GM13976 (cell line): ENCODE data around the gene CCDC88B.

Experiments
- DNase-seq: peaks from one replicate; pipeline ENCODE4 v3.0.0; 2012; ENCODE audit warnings: low spot score
- in situ Hi-C: fragments of 300-500 bp; cut with MboI; formaldehyde crosslinking; loops from one replicate; pipeline ENCODE4 v1.12.0; 2022; ENCODE audit warnings: low sequenced_read_pairs, mixed read lengths, inconsistent platforms; ENCODE audit not compliant: unreplicated experiment
- TF ChIP-seq, protein P1 (sequence below): IDR thresholded peaks from 2 replicates; pipeline ENCODE4 v1.5.1; 2012; ENCODE audit warnings: borderline replicate concordance, mild to moderate bottlenecking; ENCODE audit not compliant: insufficient read depth; ENCODE audit errors: extremely low read depth, missing control alignments, control extremely low read depth

The CCDC88B gene

DNA sequence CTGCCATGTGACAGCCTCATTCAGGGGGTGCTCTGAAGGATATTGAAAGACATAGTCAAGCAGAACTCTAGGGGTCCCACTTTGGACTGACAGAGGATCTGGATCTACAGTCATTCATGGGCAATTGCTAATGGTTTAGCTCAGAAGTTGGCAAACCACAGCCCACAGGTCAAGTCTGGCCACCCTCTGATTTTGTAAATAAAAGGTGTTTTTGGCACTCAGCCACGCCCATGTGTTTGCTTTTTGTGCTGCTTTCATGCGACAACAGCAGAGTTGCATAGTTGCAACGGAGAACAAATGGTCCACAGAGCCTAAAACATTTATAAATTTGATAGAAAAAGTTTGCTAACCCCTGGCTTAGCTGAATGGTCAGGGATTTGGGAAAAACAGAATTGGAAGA is 60.7 kb downstream of the CCDC88B start:
- TF ChIP-seq, protein P1, sequence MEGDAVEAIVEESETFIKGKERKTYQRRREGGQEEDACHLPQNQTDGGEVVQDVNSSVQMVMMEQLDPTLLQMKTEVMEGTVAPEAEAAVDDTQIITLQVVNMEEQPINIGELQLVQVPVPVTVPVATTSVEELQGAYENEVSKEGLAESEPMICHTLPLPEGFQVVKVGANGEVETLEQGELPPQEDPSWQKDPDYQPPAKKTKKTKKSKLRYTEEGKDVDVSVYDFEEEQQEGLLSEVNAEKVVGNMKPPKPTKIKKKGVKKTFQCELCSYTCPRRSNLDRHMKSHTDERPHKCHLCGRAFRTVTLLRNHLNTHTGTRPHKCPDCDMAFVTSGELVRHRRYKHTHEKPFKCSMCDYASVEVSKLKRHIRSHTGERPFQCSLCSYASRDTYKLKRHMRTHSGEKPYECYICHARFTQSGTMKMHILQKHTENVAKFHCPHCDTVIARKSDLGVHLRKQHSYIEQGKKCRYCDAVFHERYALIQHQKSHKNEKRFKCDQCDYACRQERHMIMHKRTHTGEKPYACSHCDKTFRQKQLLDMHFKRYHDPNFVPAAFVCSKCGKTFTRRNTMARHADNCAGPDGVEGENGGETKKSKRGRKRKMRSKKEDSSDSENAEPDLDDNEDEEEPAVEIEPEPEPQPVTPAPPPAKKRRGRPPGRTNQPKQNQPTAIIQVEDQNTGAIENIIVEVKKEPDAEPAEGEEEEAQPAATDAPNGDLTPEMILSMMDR = no peak
- no peak for DNase-seq
- in situ Hi-C loops = no loop called here

DNA sequence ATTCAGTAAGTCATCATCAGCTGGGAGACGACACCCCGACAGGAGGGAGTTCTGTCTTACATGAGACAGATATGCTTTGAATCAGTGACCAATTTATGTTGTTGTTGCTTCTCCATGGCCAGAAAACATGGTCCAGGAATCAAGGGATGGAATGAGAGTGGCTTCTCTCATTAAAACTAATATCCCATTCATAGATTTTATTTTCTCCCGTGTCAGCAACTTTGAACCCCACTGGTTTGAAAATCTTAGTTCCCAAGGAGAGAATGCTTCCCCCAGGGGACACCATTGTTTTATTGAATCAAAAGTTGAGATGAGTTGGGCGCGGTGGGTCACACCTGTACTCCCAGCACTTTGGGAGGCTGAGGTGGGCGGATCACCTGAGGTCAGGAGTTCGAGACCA is 61.8 kb downstream of the CCDC88B start:
- DNase-seq = no peak
- in situ Hi-C loops = no loop called here
- TF ChIP-seq, protein P1 = no peak

DNA sequence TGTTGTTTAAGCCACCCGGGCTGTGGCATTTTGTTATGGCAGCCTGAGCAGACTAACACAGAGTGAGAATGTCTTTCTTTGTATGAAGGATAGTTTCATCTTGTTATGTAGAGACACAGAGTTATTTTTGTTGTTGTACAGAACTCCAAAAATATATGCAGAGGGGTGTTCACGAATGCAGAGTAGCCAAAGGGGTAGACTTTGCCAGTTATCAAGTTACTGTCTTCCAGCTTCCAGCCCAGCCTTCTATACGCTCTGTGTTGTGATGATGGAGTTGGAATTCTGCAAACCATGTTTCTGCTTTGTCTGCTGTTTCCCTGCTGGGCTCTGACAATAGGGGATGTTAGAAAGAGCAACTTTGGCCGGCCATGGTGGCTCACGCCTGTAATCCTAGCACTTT is 63.1 kb downstream of the CCDC88B start:
- TF ChIP-seq, protein P1 = no peak
- no peak for DNase-seq
- in situ Hi-C loops = no loop called here

DNA sequence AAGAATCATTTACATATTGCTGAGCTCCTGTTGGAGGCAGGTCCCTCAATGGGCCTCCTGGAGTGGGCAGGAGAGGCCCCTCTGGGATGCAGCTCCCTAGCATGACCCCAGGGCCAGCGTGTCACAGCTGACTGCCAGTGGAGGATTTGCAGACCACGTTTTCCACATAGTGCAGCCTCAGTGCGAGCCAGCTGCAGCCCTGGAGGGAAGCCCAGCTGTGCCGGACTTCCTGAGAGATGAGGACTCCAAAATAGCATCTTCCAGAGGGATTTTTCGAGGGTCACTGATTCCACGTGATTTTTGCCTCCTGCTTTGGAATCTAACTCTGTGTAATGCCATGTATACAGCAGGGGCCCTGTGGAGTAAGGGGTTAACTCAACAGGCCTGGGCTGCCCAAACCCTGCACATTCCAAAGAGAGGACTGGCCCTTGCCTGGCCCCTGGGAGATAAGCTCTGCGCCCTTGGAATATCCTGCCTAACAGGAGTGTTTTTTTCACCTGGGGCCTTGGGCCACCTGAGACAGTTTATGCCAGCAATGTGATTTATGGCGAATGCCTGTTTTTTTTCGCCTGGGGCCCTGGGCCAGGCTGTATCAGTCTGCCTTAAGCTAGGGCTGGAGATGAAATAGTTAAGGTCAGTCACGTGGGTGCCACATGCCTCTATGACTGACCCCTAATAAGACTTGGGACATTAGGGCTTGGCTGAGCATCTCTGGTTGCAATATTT is 66.4 kb downstream of the CCDC88B start:
- in situ Hi-C loops = no loop called here
- TF ChIP-seq, protein P1 = no peak
- DNase-seq = no peak
